ENCODE data around the gene CEACAM3.

- no peak for TF ChIP-seq FOXA1 (IDR thresholded peaks at IDR 0.05)
- no peak for TF ChIP-seq SP1 (IDR thresholded peaks at IDR 0.05)
- TF ChIP-seq RAD21 (IDR thresholded peaks at IDR 0.05), result no peak
- TF ChIP-seq, protein P1, sequence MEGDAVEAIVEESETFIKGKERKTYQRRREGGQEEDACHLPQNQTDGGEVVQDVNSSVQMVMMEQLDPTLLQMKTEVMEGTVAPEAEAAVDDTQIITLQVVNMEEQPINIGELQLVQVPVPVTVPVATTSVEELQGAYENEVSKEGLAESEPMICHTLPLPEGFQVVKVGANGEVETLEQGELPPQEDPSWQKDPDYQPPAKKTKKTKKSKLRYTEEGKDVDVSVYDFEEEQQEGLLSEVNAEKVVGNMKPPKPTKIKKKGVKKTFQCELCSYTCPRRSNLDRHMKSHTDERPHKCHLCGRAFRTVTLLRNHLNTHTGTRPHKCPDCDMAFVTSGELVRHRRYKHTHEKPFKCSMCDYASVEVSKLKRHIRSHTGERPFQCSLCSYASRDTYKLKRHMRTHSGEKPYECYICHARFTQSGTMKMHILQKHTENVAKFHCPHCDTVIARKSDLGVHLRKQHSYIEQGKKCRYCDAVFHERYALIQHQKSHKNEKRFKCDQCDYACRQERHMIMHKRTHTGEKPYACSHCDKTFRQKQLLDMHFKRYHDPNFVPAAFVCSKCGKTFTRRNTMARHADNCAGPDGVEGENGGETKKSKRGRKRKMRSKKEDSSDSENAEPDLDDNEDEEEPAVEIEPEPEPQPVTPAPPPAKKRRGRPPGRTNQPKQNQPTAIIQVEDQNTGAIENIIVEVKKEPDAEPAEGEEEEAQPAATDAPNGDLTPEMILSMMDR (IDR thresholded peaks at IDR 0.05; ENCODE audit: low read depth, low read length, missing input control), result no peak
- TF ChIP-seq MAX (IDR thresholded peaks at IDR 0.05), result no peak
- TF ChIP-seq, protein P2, sequence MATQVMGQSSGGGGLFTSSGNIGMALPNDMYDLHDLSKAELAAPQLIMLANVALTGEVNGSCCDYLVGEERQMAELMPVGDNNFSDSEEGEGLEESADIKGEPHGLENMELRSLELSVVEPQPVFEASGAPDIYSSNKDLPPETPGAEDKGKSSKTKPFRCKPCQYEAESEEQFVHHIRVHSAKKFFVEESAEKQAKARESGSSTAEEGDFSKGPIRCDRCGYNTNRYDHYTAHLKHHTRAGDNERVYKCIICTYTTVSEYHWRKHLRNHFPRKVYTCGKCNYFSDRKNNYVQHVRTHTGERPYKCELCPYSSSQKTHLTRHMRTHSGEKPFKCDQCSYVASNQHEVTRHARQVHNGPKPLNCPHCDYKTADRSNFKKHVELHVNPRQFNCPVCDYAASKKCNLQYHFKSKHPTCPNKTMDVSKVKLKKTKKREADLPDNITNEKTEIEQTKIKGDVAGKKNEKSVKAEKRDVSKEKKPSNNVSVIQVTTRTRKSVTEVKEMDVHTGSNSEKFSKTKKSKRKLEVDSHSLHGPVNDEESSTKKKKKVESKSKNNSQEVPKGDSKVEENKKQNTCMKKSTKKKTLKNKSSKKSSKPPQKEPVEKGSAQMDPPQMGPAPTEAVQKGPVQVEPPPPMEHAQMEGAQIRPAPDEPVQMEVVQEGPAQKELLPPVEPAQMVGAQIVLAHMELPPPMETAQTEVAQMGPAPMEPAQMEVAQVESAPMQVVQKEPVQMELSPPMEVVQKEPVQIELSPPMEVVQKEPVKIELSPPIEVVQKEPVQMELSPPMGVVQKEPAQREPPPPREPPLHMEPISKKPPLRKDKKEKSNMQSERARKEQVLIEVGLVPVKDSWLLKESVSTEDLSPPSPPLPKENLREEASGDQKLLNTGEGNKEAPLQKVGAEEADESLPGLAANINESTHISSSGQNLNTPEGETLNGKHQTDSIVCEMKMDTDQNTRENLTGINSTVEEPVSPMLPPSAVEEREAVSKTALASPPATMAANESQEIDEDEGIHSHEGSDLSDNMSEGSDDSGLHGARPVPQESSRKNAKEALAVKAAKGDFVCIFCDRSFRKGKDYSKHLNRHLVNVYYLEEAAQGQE (IDR thresholded peaks at IDR 0.05), result no peak
- no peak for TF ChIP-seq ATF3 (IDR thresholded peaks at IDR 0.05)
- TF ChIP-seq TAF1 (conservative IDR thresholded peaks at IDR 0.05), result no peak
- TF ChIP-seq, protein P3, sequence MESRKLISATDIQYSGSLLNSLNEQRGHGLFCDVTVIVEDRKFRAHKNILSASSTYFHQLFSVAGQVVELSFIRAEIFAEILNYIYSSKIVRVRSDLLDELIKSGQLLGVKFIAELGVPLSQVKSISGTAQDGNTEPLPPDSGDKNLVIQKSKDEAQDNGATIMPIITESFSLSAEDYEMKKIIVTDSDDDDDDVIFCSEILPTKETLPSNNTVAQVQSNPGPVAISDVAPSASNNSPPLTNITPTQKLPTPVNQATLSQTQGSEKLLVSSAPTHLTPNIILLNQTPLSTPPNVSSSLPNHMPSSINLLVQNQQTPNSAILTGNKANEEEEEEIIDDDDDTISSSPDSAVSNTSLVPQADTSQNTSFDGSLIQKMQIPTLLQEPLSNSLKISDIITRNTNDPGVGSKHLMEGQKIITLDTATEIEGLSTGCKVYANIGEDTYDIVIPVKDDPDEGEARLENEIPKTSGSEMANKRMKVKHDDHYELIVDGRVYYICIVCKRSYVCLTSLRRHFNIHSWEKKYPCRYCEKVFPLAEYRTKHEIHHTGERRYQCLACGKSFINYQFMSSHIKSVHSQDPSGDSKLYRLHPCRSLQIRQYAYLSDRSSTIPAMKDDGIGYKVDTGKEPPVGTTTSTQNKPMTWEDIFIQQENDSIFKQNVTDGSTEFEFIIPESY (IDR thresholded peaks at IDR 0.05), result no peak
Measured at GRCh38 chr19:41796901-41797300, 514 bp downstream of the CEACAM3 start.

All from liver (tissue), 3 donors.